H1 (cell line): ENCODE measurements around the gene PRIMPOL. TPM values are rescaled to one million over a fixed set of nuclear protein-coding genes. Genes with fewer than 3 reads are reported as not detected.

Experiments used
- CTCF ChIA-PET: fragments of 300-600 bp; sonication (Branson Sonifier 250); formaldehyde crosslinking; loops from one replicate; lab custom pipeline; 2021; ENCODE audit not compliant: partially characterized antibody; lab: Charles Lee
- POLR2A ChIA-PET: fragments of 300-600 bp; sonication (Branson Sonifier 250); formaldehyde crosslinking; loops from one replicate; lab custom pipeline; 2021; ENCODE audit warnings: inconsistent platforms; ENCODE audit not compliant: partially characterized antibody; lab: Charles Lee
- DNase-seq, 2 experiments: peaks; one replicate each; pipeline versions ENCODE4 v3.0.0 to v3.0.0-alpha.2; 2010 to 2022; ENCODE audit warnings: low spot score in 2 of 2, low read depth in 1 of 2, mixed read lengths in 1 of 2
- FAIRE-seq: peaks from 2 replicates; lab custom pipeline; 2011; peaks lifted over from hg19 to GRCh38; lab: Jason Lieb, UNC
- H2AFZ ChIP-seq: 2 replicates; pipeline ENCODE4 v1.8.1; 2012; ENCODE audit warnings: low read length, inconsistent platforms
- H2AK5ac ChIP-seq: 2 replicates; pipeline ENCODE4 v1.6.1; 2013; ENCODE audit warnings: low read depth, low read length
- H2BK120ac ChIP-seq: replicated peaks from 2 replicates; pipeline ENCODE3; 2013; ENCODE audit warnings: low read depth, low read length, inconsistent platforms
- H2BK12ac ChIP-seq: 2 replicates; pipeline ENCODE4 v1.6.1; 2013; ENCODE audit warnings: low read depth, low read length
- H2BK15ac ChIP-seq: 2 replicates; pipeline ENCODE4 v1.6.1; 2013; ENCODE audit warnings: low read length
- H2BK20ac ChIP-seq: 2 replicates; pipeline ENCODE4 v1.6.1; 2013; ENCODE audit warnings: low read length
- H2BK5ac ChIP-seq: 2 replicates; pipeline ENCODE4 v1.6.1; 2013; ENCODE audit warnings: low read depth, low read length
- H3K14ac ChIP-seq: 2 replicates; pipeline ENCODE4 v1.6.1; 2013; ENCODE audit warnings: inconsistent platforms; ENCODE audit not compliant: insufficient read length
- H3K18ac ChIP-seq: 2 replicates; pipeline ENCODE4 v1.6.1; 2013; ENCODE audit warnings: low read length; ENCODE audit errors: extremely low read depth
- H3K23ac ChIP-seq: 2 replicates; pipeline ENCODE4 v1.6.1; 2013; ENCODE audit warnings: inconsistent platforms; ENCODE audit not compliant: insufficient read length
- H3K23me2 ChIP-seq: 2 replicates; pipeline ENCODE4 v1.6.1; 2013; ENCODE audit warnings: low read depth, low read length
- H3K27ac ChIP-seq: 2 replicates; pipeline ENCODE4 v1.6.1; 2011; ENCODE audit warnings: low read depth, low read length, inconsistent platforms
- H3K27me3 ChIP-seq, 4 experiments: replicated peaks in 1 of 4; 1 replicate in 1 of 4; 2 replicates in 3 of 4; pipeline versions ENCODE4 v1.6.1 to v1.8.1; 2011 to 2013; ENCODE audit warnings: low read length in 3 of 4, mild to moderate bottlenecking in 3 of 4, inconsistent platforms in 2 of 4, mixed read lengths in 2 of 4, moderate library complexity in 1 of 4; ENCODE audit not compliant: control insufficient read depth in 3 of 4, insufficient read depth in 3 of 4; ENCODE audit errors: extremely low read depth in 1 of 4
- H3K36me3 ChIP-seq, 4 experiments: 2 replicates each; pipeline versions ENCODE4 v1.6.1 to v1.8.1; 2011 to 2013; ENCODE audit warnings: mild to moderate bottlenecking in 4 of 4, low read length in 3 of 4, moderate library complexity in 2 of 4, control low read depth in 1 of 4, inconsistent platforms in 1 of 4; ENCODE audit not compliant: insufficient read depth in 4 of 4, control insufficient read depth in 2 of 4
- H3K4ac ChIP-seq: replicated peaks from 2 replicates; pipeline ENCODE3; 2013; ENCODE audit warnings: low read length, low read depth, mixed read lengths, inconsistent platforms; ENCODE audit not compliant: insufficient read length
- H3K4me1 ChIP-seq, 4 experiments: replicated peaks in 1 of 4; 1 replicate in 1 of 4; 2 replicates in 3 of 4; pipeline versions ENCODE4 v1.6.1 to v1.8.1; 2011 to 2013; ENCODE audit warnings: low read length in 3 of 4, inconsistent platforms in 2 of 4, mixed read lengths in 1 of 4; ENCODE audit not compliant: insufficient read depth in 4 of 4, control insufficient read depth in 3 of 4
- H3K4me2 ChIP-seq, 2 experiments: 2 replicates each; pipeline versions ENCODE4 v1.6.1 to v1.8.1; 2011 to 2013; ENCODE audit warnings: low read depth in 2 of 2, low read length in 2 of 2, control low read depth in 1 of 2, inconsistent platforms in 1 of 2, mild to moderate bottlenecking in 1 of 2; ENCODE audit not compliant: insufficient read depth in 1 of 2
- H3K4me3 ChIP-seq, 4 experiments: fragments of 200-600, 300-600 bp in 1 of 4; sonication (generic), shearing (Covaris generic), sonication (Bioruptor Twin) in 1 of 4; 2 replicates each; pipeline versions ENCODE4 v1.5.1 to v1.8.1; 2011 to 2016; ENCODE audit warnings: low read length in 4 of 4, low read depth in 3 of 4, control low read depth in 2 of 4, inconsistent platforms in 2 of 4, mild to moderate bottlenecking in 2 of 4, mixed read lengths in 1 of 4, moderate library complexity in 1 of 4; ENCODE audit not compliant: insufficient read depth in 2 of 4; ENCODE audit errors: extremely low read depth in 1 of 4
- H3K56ac ChIP-seq: replicated peaks from 2 replicates; pipeline ENCODE3; 2013; ENCODE audit warnings: low read depth, mild to moderate bottlenecking, mixed read lengths, low read length, inconsistent platforms; ENCODE audit not compliant: insufficient read length
- H3K79me1 ChIP-seq: 2 replicates; pipeline ENCODE4 v1.6.1; 2013; ENCODE audit warnings: low read depth, low read length, control low read depth
- H3K79me2 ChIP-seq, 2 experiments: 2 replicates each; pipeline versions ENCODE4 v1.6.1 to v1.8.1; 2012 to 2013; ENCODE audit warnings: low read length in 2 of 2, mild to moderate bottlenecking in 2 of 2, inconsistent platforms in 1 of 2; ENCODE audit not compliant: insufficient read depth in 2 of 2, control insufficient read depth in 1 of 2
- H3K9ac ChIP-seq, 4 experiments: replicated peaks in 1 of 4; 1 replicate in 1 of 4; 2 replicates in 3 of 4; pipeline versions ENCODE4 v1.6.1 to v1.8.1; 2011 to 2013; ENCODE audit warnings: low read depth in 3 of 4, low read length in 3 of 4, control low read depth in 2 of 4, mild to moderate bottlenecking in 2 of 4, moderate library complexity in 2 of 4, inconsistent platforms in 1 of 4; ENCODE audit errors: extremely low read depth in 1 of 4
- H3K9me3 ChIP-seq, 2 experiments: 2 replicates each; pipeline versions ENCODE4 v1.6.1 to v1.8.1; 2012 to 2013; ENCODE audit warnings: mild to moderate bottlenecking in 2 of 2, moderate library complexity in 2 of 2, control low read depth in 1 of 2, inconsistent platforms in 1 of 2, low read depth in 1 of 2, low read length in 1 of 2, mixed read lengths in 1 of 2; ENCODE audit not compliant: insufficient read depth in 2 of 2
- H4K20me1 ChIP-seq, 2 experiments: replicated peaks in 1 of 2; 2 replicates each; pipeline versions ENCODE3 to v1.8.1; 2011 to 2013; ENCODE audit warnings: inconsistent platforms in 2 of 2, low read length in 2 of 2, mild to moderate bottlenecking in 1 of 2; ENCODE audit not compliant: insufficient read depth in 2 of 2, control insufficient read depth in 1 of 2
- H4K5ac ChIP-seq: 2 replicates; pipeline ENCODE4 v1.6.1; 2013; ENCODE audit warnings: low read length, low read depth, mixed read lengths, inconsistent platforms; ENCODE audit not compliant: insufficient read length
- H4K8ac ChIP-seq: 2 replicates; pipeline ENCODE4 v1.8.0; 2013; ENCODE audit warnings: mild to moderate bottlenecking, moderate library complexity, low read length, inconsistent platforms; ENCODE audit not compliant: insufficient read depth; ENCODE audit errors: extremely low read depth
- H4K91ac ChIP-seq: replicated peaks from 2 replicates; pipeline ENCODE3; 2013; ENCODE audit warnings: low read length, mixed read lengths, inconsistent platforms; ENCODE audit not compliant: insufficient read length
- ASH2L ChIP-seq: fragments of 200-600, 300-600 bp; sonication (generic); IDR thresholded peaks from one replicate; pipeline ENCODE4 v1.7.1; 2017; ENCODE audit warnings: low read length
- HDAC6 ChIP-seq: IDR thresholded peaks from one replicate; pipeline ENCODE4 v1.7.1; 2012; ENCODE audit warnings: low read depth, mild to moderate bottlenecking, inconsistent platforms, low read length, moderate library complexity
- KDM4A ChIP-seq: IDR thresholded peaks from one replicate; pipeline ENCODE4 v1.7.1; 2012; ENCODE audit warnings: low read depth, mild to moderate bottlenecking, moderate library complexity, low read length, inconsistent platforms; ENCODE audit not compliant: severe bottlenecking
- NANOG ChIP-seq: IDR thresholded peaks from 2 replicates; pipeline ENCODE4 v1.6.1; 2011; ENCODE audit warnings: low read length, low read depth, mild to moderate bottlenecking, inconsistent platforms; ENCODE audit not compliant: insufficient read depth, poor library complexity, severe bottlenecking
- RXRA ChIP-seq: IDR thresholded peaks from 2 replicates; pipeline ENCODE4 v1.6.1; 2011; ENCODE audit warnings: low read depth, mild to moderate bottlenecking, low read length, moderate library complexity; ENCODE audit not compliant: insufficient read depth
- SIX5 ChIP-seq: IDR thresholded peaks from 2 replicates; pipeline ENCODE4 v1.6.1; 2011; ENCODE audit warnings: mild to moderate bottlenecking, low read depth, low read length
- WGBS, 2 experiments: shearing (Covaris generic) in 1 of 2; methylation state at CpG; one replicate each; pipeline versions ENCODE4 v1.1.6 to v1.1.7; 2013 to 2015; ENCODE audit warnings: low lambda C conversion rate in 2 of 2, mixed read lengths in 2 of 2, inconsistent platforms in 1 of 2, low coverage in 1 of 2, missing lambda C conversion rate in 1 of 2; ENCODE audit not compliant: insufficient replicate concordance in 2 of 2, insufficient coverage in 1 of 2, insufficient read length in 1 of 2; ENCODE audit errors: extremely low coverage in 1 of 2, missing lambda C conversion rate in 1 of 2; 5-methylcytosine and 5-hydroxymethylcytosine counted together
- polyA plus RNA-seq, 7 experiments: library from polyadenylated mRNA; depleted of rRNA in 3 of 7; stranded (reverse) in 5 of 7; unstranded in 2 of 7; fragments of >200 nt in 5 of 7; fragments of 200-250 nt in 2 of 7; gene quantifications; 1 replicate in 5 of 7; 2 replicates in 1 of 7; 4 replicates in 1 of 7; pipeline versions ENCODE4 v1.2.1 to v1.2.3, GENCODE V29; 2011 to 2013; ENCODE audit warnings: missing spikeins in 2 of 7, mixed read lengths in 2 of 7
- total RNA-seq: library from RNA; stranded (reverse); fragmentation: NEBNext Ultra II Directional; extraction: Animal tissue kit (Norgen Biotek cat#: 25700); gene quantifications from 2 replicates; pipeline ENCODE4 v1.2.1, GENCODE V29; 2021
- TF ChIP-seq, protein P1 (sequence below): IDR thresholded peaks from 2 replicates; pipeline ENCODE4 v1.6.1; 2012; ENCODE audit warnings: inconsistent platforms

PRIMPOL gene
- total and polyA plus RNA-seq, 2 of the 8 experiments (the other 6 are each of a cell fraction or from before 2014, with no cell fraction given): 4.4 to 6.7 TPM

- H3K56ac ChIP-seq: no peak overlapping the region
- H3K14ac ChIP-seq: no peak overlapping the region
- H4K5ac ChIP-seq: no peak overlapping the region
- no peak overlapping the region for H3K4ac ChIP-seq
- H4K91ac ChIP-seq: no peak overlapping the region
- H3K4me2 ChIP-seq: no peak overlapping the region
- no peak overlapping the region for H4K8ac ChIP-seq
- H3K27me3 ChIP-seq: no peaks in the 10 kb centered on the region
- 94% methylated on average over 3 of the region's 3 CpGs; no CpG with 5 or more reads in 1 of the 2 experiments for WGBS, 2 experiments
- H2BK120ac ChIP-seq: no peak overlapping the region
- FAIRE-seq (no peak), DNase-seq (no peak)
- H3K27ac ChIP-seq: no peak overlapping the region
- H2BK20ac ChIP-seq: no peak overlapping the region
- POLR2A ChIA-PET: interaction anchor here (1.5 to 3.3 kb wide), 2 partner anchors 13 to 14 kb away, joined by 5 to 16 read pairs; partner anchors contain the start of gene CENPU
- no peak overlapping the region for H2AK5ac ChIP-seq
- peaks cover 0 to 71% of the 10 kb centered on the region in 2 experiments; a peak in 2 of 4 replicates for H3K79me2 ChIP-seq
- H2AFZ ChIP-seq: no peak overlapping the region
- H2BK15ac ChIP-seq: no peak overlapping the region
- H2BK12ac ChIP-seq: no peak overlapping the region
- H3K79me1 ChIP-seq: no peaks in the 10 kb centered on the region; the same call in none of the 2 replicates
- H3K23me2 ChIP-seq: no peaks in the 10 kb centered on the region
- H3K23ac ChIP-seq: no peak overlapping the region
- H3K18ac ChIP-seq: no peak overlapping the region
- no peaks in the 10 kb centered on the region for H3K4me1 ChIP-seq
- no peak overlapping the region for H2BK5ac ChIP-seq
- peaks cover 9 to 10% of the 10 kb centered on the region in 2 experiments for H4K20me1 ChIP-seq
- H3K36me3 ChIP-seq: peaks cover 21 to 85% (median 50%) of the 10 kb centered on the region in 4 experiments
- H3K4me3 ChIP-seq: no peak overlapping the region
- H3K9me3 ChIP-seq: no peaks in the 10 kb centered on the region
- H3K9ac ChIP-seq: no peak overlapping the region
- CTCF ChIA-PET: interaction anchor here (1.0 to 1.2 kb wide), 2 partner anchors 9 to 159 kb away, joined by 3 to 4 read pairs; no protein-coding TSS in a partner anchor
- TF ChIP-seq RXRA (no peak), SIX5 (no peak), NANOG (no peak), ASH2L (no peak), HDAC6 (no peak), KDM4A (no peak)
- TF ChIP-seq, protein P1, sequence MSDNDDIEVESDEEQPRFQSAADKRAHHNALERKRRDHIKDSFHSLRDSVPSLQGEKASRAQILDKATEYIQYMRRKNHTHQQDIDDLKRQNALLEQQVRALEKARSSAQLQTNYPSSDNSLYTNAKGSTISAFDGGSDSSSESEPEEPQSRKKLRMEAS: no peak
- TF ChIP-seq, all 59 proteins: peak for 0
Observed at GRCh38 chr4:184719407-184719806, 69.9 kb downstream of the PRIMPOL start.
